ENCODE measurements around the gene KCNQ1OT1.

Gene KCNQ1OT1

DNA sequence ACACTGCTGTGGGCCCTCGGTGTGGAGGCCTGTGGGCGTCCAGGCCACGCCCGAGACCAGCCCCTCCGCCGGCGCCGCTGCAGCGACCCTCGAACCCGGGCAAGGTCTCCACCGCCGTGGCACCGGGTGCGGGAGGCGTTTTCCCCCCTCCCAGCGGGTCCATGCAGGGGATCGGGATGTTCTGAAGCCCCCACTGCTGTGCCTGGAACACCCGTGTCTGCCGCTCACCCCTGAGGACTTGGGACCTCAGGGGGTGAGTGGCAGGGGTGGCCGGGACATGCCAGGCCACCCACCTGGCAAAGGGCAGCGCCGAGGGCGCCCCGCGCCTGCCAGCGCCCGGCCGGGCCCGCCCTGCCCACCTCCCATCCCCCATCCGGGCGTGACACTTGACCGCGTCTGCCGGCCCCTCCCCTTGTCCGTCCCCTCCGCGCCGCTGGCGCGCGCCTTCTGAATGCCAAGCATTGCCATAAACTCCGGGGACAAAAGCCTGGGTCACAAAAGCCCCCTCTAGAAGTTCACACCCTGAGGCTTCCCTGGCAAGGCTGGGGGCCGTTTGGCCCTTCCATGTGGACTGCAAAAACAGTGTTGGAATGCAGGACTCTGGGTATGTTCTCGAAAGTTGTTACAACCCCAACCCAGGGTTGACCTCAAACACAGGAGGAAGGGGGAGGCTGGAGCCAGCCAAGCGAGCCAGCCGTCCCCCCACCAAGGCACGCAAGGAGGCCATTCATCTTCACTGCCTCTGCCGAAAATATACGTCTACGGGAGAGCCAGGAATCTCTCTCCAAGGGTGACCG is 819 bp upstream of the KCNQ1OT1 start:
- DNase-seq, result peak; percentile 50 to 67

GRCh38 chr11:2699185-2699530 is 636 bp downstream of the KCNQ1OT1 start:
- peak; percentile 20 to 24 for DNase-seq

DNA sequence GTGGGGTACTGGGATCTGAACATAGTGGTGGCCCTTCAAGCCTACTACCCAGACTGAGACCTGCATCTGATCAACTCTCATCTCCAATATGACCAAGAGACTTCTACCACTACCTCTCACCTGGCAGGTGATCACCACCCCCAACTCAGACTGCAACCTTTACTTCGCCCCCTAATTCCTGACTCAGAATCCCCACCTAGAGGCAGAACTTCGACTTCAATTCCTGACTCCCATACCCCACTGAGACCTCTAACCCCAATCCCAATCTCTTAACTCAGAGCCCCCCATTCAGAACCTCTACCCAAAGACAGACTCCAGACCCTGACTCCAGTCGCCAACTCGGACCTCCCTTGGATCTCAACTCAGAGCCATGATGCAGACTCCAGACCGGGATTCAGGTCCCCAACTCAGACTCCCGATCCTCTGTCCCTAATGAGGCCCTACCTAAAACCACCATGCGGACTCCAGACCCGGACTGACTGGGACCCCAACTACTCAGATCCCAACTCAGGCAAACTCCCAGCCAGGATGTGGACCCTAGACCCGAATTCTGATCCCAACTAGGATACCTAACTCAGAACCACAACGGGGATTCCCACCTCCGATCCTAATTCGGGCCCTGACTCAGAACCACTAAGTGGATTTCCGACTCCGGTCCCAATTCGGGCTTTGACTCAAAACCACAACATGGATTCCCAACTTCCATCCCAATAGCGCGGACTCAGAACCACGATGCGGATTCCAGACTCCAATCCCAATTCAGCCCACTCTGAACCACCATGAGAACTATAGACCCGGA is 1.2 kb downstream of the KCNQ1OT1 start:
- no peak for DNase-seq

DNA sequence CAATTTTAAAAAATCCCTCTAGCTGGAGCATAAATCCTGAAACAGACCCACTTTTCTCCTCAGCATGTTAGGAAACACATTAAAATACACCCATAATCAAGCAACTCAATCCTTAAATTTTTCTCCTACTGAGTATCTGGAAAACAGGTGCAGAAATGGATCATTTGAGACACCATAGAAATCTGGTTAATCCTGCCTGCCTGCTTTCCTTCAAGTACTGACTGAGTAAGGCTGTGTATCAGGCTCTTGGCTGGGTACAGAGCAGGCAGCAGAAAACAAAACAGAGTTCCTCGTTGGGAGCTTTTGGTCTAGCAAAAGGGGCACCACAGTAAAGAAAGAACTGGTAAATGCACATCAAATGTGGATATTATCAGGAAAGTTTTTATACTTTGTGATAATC is 1.9 kb downstream of the KCNQ1OT1 start:
- no peak for DNase-seq

- DNase-seq, result no peak
Measured at GRCh38 chr11:2696455-2696854, 3.3 kb downstream of the KCNQ1OT1 start.

DNA sequence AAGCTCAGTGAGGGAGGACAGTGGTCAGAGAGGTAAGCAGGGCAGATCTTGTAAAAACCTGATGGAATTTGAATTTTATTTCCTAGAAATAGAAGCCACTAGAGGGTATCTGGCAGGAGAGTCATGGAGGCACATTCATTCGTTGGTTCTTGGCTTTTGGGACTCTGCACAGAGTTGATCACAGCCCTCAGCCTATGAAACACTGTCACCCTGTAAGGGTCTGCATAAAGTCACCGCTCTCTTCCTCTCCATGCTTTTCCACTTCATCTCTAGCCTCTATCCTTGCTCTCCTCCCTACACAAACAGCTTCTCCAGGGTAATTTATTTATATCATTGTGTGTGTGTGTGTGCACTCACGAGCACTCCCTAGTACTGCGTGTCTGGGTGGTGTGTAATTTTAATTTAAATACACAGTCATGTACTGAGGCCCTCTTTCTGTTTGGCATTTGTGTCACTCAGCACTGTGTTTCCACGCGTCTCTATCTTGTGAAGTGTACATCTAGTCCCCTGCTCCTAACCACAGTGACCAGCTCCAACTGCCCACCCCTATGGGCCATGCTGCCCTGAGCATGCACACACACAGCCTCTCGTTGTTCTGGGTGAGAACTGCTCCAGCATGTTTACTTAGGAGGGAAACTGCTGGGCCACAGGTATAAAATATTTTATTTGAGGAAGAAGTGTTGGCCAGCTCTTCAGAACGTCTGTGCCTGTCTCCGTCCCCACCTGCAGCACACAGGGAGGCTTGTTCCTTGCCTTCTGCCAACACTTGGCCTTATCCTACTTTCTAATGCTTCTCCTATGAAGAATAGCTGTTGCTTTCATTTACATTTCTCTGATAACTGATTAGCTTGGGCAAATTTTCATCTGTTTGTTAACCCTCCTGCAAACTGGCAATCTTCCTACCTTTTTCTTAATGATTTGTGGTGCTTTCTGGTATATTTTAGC is 4.5 kb downstream of the KCNQ1OT1 start:
- no peak for DNase-seq

DNA sequence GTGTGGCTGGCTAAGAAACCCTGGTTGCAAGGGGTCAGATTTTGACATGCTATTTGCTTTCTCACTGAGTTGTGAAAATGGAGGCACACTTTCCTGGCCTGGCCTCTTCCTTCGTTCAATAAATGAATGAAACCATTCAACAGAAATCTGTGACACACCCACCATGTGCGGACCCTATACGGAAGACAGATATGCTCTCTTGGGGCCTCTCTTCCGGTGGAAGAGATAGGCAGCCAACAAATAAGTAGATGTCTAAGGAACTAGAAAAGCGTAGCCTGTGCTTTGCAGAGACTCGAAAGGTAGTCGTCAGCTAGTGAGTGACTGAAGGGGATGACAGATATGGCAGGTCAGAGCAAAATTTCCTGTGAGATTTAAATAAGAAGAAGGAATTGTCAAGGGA is 5.3 kb downstream of the KCNQ1OT1 start:
- DNase-seq, result no peak

DNA sequence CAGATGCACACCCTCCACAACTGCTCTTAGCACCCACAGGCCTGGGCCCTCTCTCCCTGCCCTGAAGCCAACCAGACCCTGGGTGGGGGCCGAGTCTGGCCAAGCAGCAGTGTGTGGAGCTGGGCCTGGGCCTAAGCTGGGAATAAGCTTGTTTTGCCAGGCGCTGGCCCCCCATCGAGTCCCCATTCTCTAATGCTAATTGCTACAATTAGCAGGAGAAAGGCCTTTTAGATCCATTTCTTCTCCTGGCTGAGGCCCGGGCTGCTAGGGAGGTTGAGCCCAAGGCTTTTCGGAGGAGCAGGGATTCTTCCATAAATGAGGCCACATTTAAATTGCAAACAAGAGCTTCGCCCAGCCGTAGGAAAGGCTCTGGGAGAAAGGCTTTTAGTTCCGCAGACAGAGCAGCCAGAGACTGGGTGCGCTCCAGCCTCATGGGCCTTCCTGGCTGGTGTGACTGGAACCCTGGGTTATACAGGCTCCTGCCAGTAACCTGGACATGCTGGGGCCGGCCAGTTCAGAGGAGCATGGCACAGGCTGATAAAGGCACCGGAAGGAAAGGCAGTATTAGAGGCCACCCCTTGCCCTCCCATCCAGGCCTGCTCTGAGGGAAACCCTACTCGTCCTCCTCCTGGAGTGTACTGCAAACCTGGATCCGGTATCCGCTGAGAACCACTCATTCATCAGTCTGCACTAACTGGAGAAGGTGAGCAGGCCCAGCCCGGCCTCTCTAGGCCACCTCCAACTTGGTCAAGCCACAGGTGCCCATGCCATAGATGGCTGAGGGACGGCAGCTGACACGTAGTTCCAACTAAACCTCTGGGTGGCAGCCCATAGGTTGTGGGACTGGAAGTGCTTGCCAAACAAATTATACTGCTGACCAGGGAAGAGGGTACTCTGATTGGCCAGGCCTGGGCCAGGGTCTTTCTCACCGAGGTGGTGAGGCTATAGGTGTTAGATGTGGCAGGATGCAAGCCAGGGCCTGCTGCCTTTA is 6.2 kb downstream of the KCNQ1OT1 start:
- DNase-seq, result no peak

DNA sequence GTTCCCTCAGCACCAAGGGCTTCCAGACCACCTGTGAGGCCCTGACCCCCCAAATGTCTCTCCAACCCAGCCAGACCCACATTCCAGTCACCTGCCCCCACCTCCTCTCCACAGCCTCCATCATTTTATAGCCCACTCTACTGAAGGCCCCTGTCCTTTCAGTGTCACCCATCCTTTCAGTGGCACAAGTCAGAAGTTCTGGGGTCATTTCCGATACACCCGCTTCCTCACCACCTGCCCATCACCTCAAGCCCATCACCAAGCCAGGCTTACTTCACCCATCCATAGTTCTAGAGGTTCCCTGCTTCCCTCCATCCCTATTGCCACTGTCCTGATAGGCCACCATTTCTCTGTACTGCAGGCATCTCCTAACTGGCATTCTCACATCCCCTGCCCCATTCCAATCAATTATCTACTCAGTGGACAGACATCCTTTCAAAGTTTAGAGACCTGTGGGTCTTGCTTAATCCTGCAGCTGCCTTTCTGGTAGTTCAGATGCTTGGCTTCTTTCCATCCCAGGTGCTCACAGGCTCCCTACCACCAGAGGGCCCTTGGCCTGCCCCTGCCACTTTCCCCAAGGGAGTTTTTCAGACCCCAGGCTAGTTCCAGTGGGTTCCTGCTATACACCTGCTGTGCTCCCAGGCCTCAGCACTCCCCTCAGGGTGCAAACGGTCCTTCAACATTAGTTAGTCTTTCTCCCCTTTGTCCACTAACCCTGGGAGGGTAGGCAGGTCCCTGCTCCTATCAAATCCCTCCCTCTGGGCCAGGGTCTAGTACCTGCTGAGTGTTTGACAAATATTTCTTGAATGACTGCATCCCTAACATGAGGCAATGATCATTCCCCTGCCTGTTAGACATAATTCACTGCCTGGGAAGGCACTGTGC is 7.6 kb downstream of the KCNQ1OT1 start:
- no peak for DNase-seq

DNA sequence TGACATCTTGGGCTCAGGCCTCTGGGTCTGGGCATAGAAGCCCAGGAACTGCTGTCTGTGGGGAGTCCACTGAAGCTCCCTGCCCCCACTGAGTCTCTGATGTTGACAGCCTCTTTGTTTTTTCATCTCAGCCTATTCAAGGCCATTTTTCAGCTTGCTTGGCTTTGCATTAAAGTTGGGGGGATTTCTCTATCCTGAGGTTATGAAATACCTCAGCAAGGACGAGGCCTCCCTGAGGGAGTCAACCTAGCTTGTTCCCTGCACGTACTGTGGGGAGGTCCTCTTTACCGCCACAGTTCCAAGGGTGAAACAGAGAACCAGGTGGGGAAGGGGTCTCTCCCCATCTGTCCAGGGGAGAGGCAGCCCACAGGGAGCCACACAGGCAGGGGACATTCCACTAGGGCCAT is 8.4 kb downstream of the KCNQ1OT1 start:
- DNase-seq, result no peak

- DNase-seq, result no peak
Measured at GRCh38 chr11:2690596-2691354, 9.0 kb downstream of the KCNQ1OT1 start.

DNA sequence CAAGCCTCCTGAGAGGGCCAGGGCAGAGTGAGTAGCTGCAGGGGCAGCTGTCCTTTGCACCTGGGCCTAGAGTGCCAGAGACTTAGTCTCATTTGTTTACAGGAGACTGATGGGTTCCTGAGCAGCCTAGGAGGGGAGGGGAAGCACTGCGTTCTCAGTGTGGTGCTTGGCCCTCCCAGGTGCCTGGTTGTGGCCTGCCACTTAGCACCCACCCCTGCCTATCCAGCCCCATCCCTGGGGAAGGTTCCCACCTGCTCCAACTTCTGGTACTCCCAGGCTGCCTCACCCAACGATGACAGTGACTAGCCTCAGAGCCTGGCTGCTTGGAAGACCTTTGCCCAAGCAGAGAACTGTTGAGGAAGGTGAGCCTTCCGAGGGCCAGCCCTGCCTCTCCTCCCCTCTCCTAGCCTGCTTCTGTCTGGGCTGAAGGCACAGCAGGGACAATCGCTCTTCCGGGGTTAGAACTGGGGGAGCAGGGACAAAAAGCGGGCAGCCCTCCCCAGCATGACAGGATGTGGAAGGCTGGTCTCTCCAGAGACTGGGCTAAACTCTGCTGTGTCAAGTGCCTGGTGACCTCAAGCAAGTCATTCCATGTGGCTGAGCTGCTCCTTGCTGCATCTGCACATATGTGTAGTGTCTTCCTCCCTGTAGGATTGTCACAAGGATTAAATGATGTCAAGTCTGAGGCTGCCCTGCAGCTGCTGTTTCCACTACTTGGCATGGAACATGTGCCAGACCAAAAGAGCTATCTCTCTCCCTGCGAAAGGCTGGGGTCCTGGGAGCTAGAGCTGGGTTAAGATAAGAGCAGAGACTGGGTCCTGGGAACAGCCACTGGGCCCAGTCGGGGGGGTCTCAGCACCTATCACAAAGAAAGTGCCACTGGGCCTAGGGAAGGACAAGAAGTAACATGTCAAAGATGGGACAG is 9.9 kb downstream of the KCNQ1OT1 start:
- DNase-seq, result no peak

DNA sequence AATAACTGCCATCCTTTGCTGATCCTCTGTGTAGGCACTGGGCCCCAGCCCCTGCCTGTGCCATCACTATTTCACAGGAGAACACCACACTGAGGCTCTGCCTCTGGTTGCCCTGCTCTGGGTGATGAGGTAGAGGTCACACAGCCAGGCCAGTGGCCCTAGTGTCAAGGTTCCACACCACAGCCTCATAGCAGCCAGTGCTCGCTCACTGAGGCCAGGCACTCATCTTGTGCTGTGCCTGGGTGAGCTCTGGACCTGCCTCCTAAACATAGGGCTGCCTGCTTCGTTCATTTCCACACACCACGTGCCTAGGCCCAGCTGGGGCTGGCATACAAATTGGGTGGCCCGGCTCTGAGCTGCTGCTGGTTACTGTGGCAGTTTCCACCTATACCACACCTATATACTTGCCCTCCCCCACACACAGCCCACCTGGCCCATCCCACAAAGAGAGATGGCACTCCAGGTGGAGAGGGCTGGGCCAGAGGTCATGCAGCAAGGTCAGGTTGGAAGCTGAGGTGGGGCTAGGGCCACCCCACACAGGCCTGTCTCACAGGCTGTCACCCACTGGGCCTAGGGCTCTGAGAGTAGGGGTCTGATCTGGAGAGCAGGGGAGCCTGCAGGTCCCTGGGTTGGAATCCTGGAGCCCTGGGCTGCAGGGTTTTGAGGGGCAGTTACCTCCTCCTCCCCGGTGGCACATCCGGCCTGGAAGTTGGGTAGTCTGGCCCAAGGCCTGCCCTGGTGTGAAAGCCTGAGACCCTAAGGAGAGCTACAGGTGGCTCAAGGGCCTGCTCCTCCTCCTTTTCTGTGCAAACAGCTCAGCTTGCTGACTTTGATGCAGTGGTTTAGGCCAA is 11.2 kb downstream of the KCNQ1OT1 start:
- DNase-seq, result no peak

DNA sequence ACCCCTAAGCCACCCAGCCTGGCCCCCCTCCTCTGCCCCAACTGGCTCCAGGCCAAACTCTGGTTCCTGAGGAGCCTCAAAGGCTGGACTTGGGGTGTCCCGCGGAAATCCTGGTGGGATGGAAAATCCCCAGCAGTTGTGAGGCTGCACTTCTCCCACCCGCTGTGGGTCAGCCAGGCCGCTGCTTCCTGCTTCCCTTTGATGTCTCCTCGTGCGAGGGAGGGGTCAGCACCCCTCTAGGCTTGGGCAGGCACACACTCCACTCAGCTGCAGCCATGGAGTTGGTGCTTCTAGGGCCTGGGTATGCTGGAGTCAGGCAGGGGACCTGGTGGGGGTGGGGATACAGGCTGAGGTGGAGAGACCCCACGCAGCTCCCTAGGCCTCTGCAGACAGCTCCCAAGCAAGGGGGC is 12.0 kb downstream of the KCNQ1OT1 start:
- no peak for DNase-seq

GRCh38 chr11:2687223-2687530 is 12.6 kb downstream of the KCNQ1OT1 start:
- no peak for DNase-seq

DNA sequence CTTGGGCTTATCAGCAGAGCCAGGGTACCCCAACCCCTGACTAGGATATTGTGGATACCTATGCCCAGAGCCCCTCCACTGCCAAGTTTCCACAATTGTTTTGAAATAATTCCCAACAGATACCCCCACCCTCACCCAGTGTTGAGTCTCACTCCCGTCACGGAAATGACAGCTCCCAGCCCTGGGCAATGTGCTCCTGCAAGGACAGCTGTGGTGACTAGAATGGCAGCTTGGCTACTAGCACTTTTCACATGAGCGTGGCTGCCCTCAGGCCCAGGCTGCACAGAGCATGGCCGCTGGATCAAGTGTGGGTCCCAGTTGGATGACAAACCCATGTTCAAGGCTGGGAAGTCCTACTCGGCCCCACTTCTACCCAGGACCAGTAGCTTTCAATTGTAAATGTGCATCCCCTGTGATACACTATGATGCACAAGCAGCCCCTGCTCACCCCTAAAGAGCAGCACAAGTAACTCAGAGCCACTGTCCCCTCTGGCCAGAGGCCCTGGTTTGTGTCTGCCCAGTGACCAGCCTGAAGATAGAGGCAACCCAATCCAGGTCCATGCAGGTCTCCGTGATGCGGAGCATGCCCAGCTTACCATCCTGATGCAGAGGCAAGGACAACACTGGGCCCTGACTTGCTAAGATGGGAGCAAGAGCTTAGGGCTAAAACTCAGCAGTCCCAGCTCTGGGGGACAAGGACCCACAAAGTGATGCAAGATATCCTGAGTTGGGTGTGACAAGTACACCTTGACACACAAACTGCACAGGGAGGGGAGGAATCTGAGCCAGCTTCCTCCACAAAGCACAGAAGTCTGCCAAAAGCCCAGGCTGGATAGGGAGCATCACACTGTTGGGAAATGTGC is 13.2 kb downstream of the KCNQ1OT1 start:
- DNase-seq, result no peak
